Cardiac fibroblast (primary cell): ENCODE data around the gene PMPCA.
"Not testable (repeated sequence)": the region's sequence is repeated elsewhere in the genome, so short reads cannot be mapped to it uniquely, and the experiment has no call there.

Source experiments
- DNase-seq, 2 donors: peaks; one replicate each; pipeline versions ENCODE4 v3.0.0 to v3.0.0-alpha.2; 2010; ENCODE audit warnings: low read depth in 2 of 2
- H3K4me3 ChIP-seq, 2 donors: replicated peaks in 1 of 2; 1 replicate in 1 of 2; 2 replicates in 1 of 2; pipeline ENCODE4 v1.5.1; 2011; ENCODE audit warnings: low read depth in 2 of 2, low read length in 2 of 2, mild to moderate bottlenecking in 2 of 2, moderate library complexity in 1 of 2
- TF ChIP-seq, protein P1 (sequence below): IDR thresholded peaks from one replicate; pipeline ENCODE4 v1.5.1; 2011; ENCODE audit warnings: low read depth, mild to moderate bottlenecking, low read length, inconsistent platforms

Gene PMPCA

DNA sequence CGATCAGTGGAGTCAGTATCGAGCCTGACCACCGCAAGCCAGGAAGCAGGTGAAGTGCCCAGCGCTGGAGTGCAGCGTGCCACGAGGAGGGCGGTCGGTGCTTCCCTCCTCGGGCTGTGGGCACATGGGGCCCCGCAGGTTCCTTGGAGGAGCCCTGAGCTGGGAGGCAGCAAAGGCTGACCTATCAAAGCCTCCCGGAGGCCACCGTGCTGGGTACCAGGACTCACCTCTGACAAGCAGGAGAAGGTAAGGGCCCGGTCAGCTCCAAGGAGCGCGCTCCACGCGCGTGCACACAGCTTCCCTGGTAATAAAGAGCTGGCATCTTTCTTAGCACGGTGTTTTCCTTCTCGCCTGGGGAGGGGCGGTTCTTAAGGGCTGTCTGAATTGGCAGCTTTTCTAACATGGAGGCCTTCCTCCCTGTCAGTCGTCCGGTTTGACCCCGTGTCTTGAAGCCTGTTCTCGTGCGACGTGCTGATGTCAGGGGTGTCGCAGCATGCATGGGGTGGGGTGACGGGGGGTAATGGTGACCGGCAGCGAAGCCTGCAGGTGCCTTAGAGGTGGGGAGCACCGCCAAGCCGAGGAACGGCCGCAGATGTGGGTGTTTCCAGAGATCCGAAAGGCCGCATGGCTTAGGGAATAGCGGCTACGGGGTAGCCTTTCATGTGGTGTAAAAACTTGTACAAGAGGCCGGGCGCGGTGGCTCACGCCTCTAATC, 13.1 kb downstream of the PMPCA start:
- DNase-seq = no peak
- TF ChIP-seq, protein P1, sequence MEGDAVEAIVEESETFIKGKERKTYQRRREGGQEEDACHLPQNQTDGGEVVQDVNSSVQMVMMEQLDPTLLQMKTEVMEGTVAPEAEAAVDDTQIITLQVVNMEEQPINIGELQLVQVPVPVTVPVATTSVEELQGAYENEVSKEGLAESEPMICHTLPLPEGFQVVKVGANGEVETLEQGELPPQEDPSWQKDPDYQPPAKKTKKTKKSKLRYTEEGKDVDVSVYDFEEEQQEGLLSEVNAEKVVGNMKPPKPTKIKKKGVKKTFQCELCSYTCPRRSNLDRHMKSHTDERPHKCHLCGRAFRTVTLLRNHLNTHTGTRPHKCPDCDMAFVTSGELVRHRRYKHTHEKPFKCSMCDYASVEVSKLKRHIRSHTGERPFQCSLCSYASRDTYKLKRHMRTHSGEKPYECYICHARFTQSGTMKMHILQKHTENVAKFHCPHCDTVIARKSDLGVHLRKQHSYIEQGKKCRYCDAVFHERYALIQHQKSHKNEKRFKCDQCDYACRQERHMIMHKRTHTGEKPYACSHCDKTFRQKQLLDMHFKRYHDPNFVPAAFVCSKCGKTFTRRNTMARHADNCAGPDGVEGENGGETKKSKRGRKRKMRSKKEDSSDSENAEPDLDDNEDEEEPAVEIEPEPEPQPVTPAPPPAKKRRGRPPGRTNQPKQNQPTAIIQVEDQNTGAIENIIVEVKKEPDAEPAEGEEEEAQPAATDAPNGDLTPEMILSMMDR = no peak
- no peak overlapping the region for H3K4me3 ChIP-seq

DNA sequence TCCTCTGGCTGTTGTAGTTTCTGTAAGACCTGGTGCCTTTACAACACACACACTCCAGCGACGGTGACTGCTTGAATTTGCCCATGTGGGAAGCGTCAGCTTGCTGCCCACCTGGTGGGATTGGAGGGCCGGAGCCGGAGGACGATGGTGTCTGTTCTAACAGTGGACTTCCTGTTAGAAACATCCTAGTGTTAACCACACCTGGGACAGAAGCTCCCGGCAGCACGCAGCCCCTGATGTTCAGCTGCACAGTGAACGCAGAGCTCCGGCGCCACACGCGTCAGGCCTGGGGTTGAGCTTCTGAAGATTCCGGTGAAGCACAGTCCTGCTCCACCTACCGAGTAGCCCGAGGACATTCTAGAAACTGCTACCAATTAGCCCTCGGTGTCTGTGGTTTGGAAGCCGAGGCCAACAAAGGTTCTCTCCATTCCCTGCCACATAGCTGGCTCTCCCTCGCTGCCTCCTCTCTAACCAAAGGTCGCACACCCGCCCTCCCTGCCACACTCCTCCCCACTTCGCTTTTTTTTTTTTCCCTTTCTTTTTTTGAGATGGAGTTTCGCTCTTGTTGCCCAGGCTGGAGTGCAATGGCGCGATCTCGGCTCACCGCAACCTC, 14.4 kb downstream of the PMPCA start:
- H3K4me3 ChIP-seq = no peak overlapping the region
- no peak for DNase-seq
- TF ChIP-seq, protein P1 = no peak

DNA sequence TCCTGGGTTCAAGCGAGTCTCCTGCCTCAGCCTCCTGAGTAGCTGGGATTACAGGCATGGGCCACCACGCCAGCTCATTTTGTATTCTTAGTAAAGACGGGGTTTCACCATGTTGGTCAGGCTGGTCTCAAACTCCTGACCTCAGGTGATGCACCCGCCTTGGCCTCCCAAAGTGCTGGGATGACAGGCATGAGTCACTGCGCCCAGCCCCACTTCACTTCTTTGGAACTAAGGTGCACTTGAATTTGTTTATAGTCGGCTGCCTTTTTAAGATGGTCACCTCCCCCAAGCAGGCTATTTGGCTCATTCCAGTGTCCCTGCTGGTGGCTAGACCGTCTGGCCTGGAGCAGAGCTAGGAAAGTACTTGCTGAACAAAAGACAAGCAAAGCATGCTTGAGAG, 14.9 kb downstream of the PMPCA start:
- H3K4me3 ChIP-seq, DNase-seq: not testable (repeated sequence)

DNA sequence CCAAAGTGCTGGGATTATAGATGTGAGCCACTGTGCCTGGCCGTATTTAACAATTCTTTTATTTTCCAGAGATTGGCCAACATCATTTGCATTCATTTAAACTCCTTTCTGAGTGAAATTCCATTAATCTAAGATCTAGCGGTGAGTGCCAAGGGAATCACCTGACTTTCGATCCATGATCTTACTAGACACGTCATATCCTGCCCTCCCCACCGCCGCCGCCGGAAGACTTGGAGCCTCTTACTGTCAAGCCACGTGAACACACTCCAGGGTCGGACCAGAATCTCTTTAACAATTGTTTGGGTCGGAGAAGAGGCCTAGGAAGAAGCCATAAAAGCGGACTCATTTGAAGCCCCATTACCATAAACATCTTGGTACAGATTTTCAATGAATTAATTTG, 16.3 kb downstream of the PMPCA start:
- H3K4me3 ChIP-seq = no peak overlapping the region
- no peak for DNase-seq
- TF ChIP-seq, protein P1 = no peak

DNA sequence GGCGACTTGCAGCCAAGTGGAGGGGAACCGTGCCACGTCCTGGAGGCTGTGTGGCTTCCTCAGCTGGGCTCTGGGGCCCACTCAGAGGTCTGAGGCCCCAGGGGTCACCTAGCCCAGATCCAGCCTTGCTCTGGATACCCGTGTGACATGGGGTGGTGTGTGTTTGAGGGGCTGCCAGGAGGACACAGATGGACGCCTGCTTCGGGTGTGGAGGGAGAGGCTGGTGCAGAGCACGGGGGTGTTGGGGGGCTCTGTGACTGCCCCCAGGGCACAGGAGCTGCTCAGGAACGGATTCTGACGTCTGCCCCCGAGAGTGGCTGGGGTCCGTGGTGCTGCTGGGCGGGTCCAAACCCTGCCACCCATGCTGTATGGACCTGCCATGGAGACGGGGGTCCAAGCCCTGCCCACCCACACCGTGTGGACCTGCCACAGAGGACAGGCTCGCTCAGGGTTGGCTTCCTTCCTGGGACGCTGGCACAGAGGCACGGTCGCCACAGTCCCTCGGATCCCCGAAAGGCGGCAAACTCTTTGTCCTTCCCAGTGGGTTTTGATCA, 18.7 kb downstream of the PMPCA start:
- H3K4me3 ChIP-seq = no peak overlapping the region
- TF ChIP-seq, protein P1 = no peak
- DNase-seq = no peak

DNA sequence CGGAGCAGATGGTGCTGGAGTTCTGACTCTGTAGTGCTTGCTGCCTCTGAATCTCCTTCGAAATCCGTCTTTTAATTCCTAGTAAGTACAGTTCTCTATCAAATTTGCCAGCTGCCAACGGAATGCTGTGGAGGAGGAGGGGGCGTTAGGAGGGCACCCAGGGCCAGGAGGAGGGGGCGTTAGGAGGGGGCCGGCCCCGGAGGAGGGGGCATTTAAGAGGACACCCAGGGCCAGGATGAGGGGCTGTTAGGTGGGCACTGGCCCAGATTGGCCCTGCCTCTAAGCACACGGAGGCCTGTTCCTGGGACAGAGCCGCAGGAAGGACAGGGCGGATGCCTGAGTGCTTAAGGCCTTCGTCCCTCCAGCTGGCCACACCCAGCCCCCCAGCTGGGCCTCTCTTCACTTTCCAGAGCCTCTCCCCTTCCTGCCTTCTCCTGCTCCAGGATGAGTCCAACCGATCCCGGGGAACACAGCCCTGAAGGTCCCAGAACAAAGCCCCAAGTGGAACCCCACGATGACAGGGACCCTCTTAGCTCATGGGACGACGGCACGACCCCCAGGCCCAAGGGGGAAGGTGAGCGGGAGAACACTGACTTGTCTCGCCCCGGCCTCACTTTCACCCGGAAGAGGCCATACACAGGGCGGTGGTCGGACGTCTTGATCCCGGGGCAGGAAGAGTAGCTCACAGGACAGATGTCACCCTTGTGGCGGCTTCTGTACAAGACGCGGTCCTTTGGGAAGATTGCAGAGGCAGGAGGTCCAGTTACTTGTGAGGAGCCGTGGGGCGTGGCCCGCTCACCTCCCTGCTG, 19.4 kb downstream of the PMPCA start:
- no peak overlapping the region for H3K4me3 ChIP-seq
- no peak for DNase-seq

More for the DNA sequence above, 19.4 kb downstream of the PMPCA start:
- TF ChIP-seq, protein P1 = no peak
